Raji (cell line): ENCODE measurements around the gene TMEM63B.

Experiments
- POLR2A ChIP-seq: IDR thresholded peaks from 2 replicates; pipeline ENCODE4 v1.6.1; 2011; ENCODE audit warnings: low read depth, low read length, control low read depth; ENCODE audit not compliant: insufficient read depth

TMEM63B gene

DNA sequence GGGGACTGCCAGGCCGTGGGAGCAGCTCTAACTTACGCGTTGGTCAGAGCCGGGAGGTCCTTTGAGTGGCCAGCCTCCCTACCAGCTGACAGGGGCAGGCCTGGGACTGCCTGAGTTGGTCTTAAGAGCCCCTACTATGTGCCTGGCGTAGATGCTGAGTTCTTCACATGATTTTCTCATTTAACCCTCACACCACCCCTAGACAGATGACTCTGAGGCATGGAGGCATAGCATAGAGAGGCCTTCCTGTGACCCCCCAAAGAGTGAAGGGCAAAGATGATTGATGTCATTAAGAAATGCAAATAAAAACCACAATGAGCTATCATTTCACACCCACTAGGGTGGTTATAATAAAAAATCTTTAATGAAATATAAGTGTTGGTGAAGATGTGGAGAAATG, 36.9 kb upstream of the TMEM63B start:
- no peak for TF ChIP-seq POLR2A

DNA sequence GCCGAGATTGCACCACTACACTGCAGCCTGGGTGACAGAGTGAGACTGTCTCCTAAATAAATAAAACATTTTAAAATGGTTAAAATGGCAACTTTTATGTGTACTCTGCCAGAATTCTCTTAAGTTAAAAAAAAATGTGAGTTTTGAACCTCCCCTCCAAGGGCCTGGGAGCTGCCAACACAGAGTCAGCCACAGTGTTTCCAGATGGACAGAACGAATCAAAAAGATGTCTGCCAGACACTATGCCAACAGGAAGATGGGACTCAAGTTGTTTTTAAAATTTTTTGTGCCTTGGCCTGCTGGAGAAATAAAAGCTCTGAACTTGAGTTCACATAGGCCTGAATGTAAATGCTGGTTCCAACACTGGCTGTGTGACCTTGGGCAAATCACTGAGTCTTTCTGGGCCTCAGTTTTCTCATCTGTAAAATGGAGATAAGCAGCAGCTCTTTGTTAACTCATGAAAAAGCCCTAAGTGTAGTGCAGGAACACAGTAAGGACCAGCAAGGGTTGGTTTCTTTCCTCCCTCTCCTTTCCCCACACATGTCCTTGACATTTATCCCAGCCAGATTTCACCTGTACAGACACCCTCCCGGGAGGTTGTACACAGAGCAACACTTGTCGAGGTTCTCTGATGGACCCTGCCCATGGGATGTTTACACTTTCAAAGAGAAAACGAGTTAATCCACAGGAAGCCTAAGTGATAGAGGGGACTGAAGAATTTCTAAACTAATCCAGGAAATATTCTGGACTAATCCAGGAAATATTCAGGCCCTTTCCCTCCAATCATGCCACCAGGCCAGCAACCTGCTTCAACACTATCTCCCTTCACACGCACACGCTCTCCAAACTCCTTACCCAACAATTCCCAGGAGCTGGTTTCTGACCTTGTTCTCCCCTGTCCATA, 35.1 kb upstream of the TMEM63B start:
- TF ChIP-seq POLR2A, result no peak

DNA sequence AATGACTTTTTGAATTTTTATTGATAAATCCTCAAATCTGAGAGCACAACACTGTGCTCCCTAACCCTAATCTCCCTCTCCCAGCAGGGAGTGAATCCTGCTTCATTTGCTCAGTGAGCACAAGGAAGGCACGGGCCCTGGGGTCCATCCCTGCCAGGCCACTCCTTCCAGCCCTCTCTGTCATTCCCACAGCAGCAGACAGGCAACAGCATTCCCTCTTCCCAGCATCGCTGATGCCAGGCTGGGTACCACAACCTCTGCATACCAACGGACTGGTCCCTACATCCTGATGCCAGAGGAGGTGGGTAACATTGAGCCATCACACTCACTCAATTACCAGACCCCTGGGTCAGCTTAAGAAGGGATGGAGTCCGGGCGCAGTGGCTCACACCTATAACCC, 34.3 kb upstream of the TMEM63B start:
- no peak for TF ChIP-seq POLR2A

DNA sequence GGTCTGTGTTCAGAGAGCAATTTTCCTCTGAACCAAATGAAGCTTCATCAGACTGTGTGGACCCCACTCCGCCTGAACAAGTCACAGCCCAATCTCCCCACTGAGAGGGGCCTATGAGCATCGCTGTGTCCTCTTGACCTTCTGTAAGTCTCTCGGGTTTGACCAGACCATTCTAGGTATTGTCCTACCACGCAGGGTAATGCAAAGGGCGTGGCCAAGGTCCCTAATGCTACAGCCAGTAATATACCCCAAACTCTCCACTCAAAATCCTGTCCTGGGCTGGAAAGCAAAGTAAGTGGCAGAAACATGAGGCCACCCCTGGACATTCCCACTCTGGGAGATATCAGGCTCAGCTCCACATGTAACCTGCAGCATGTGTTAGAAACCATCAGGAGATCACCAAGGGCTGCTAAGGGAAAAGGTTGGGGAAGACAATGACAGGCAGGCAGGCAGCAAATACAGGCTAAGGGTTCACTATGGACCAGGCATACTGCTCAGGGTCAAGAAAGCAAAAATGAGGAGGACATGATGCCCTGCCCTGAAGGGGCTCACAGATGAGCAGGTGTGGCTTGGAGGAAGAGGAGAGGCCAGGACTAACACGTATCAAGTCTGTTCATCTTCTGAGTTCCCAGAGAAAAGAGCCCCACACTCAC, 33.5 kb upstream of the TMEM63B start:
- no peak for TF ChIP-seq POLR2A

DNA sequence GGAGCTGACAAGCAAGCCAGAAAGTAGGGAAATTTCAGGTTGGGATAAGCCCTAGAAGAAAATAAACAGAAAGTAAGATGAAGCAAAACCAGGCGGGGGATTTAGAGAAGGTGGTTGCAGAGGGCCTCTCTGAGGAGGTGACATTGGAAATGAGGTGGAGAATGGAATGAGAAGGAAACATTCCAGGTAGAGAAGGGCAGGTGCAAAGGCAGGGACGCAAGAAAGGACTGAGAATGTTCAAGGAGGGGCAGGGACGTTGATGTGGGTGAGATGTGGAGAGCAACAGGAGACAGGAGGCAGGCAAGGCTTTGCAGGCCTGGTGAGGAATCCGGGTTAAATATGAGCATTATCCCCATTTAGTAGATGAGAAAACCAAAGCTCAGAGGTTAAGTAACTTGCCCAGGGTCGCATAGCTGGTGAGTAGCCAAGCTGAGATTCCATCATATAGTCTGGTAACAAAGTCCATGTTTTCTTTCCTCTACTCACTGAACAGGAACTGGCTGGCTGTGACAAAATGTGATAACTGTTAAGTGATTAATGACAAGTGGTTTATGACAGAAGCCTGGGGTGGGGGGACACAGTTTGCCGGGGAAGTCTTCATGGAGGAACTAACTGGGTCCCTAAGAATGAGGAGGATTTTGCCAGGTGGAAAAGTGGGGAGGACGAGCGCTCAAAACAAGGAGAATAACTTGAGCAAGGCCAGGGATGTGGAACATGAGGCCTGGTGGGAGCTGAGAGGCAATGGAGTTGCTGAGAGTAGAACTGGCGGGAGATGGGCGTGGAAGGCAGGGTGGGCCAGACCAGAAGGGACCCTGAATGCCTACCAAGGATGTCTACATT, 32.7 kb upstream of the TMEM63B start:
- no peak for TF ChIP-seq POLR2A

DNA sequence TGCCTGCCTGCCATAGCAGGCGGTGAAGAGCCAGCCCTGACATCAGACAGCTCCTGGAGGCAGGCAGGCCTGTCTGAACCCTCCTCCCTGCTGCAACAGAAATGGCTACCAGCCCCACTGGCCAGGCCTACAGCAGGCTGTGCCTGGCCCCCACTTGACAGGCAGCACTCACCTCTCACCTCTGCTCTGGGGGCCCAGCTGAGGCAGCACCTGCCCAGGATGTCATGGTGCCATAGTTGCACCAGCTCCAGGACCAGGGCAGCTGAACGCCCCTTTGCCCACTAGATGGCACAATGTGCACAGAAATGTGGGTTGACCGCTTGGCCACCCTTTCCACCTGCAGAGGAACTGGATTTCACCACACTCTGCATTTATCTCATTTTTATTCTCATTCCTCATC, 30.7 kb upstream of the TMEM63B start:
- no peak for TF ChIP-seq POLR2A

DNA sequence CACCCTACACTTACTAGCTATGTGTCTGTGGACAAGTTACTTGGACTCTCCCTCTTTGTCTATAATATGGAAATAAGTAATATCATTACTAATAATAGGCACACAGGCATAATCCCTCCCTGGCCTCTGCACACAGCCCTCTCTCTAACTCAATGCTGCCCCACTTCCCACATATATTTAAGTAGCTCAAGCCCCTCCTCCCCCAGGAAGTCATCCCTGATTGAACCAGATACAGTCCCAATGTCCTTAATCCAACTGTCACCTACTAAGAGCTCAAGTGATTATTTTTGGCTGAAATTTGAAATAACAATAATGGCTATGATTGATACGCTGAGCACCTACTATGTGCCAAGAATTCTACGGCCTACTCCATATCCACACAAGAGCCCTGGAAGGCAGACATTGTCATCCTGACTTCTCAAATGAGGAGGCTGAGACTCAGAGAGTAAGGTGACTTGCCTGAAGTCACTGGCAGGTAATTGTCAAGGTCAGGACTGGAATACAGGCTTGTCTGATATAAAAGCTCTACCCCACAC, 29.5 kb upstream of the TMEM63B start:
- TF ChIP-seq POLR2A, result no peak

DNA sequence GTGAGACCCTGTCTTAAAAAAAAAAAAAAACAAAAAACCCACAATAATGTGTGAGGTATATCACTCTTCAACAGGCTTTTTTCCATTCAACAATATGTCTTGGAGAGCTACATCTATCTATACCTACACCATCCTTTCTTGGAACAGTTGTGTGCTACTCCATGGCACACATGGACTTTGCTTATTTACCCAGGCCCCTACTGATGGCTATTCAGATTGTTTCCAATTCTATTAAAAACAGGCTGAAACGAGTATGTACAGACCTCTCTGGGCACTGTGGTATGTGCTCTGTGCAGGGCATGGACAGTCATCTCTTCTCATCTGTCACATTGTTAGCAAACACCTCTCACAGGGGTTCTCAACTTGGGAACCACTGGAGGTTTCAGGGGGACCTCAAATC, 28.2 kb upstream of the TMEM63B start:
- no peak for TF ChIP-seq POLR2A

DNA sequence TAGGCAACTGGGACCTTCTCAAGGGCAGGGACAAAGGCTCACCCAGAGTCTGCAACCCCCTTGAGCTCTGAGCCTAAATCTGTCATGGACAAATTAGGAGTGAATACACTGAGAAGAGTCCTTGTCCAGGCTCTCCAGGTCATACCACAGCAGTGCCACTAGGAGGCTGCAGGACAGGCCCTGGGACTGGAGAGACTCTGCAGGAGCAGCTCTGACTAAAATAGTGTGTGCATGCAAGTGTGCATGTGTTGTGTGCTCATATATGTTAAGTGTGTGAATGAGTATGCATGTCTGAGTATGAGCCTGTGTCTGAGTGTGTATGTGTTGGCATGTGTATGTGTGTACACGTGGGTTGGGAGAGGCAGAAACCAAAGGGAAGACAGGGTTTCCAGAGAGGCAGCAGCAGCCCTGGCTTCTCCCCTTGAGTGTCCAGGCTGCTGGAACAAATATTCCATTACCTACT, 27.2 kb upstream of the TMEM63B start:
- TF ChIP-seq POLR2A, result no peak

DNA sequence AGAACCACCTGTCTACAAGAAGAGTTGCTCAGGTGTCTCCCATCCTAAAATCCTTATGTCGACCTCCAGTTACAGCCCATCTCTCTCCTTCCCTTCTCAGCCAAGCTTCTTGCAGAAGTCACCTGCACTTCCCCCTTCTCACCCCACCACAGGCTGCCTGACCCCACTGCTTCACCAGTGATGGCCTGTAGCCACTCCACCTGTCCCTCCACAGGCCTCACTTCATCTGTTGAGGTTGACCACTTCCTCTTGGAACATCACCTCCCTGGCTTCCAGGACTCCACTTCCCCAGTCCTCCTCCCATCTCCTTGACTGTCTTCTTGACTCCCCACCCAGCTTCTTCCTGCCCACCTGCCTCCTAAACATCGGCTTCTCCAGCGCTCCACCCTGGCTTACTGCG, 25.5 kb upstream of the TMEM63B start:
- no peak for TF ChIP-seq POLR2A

DNA sequence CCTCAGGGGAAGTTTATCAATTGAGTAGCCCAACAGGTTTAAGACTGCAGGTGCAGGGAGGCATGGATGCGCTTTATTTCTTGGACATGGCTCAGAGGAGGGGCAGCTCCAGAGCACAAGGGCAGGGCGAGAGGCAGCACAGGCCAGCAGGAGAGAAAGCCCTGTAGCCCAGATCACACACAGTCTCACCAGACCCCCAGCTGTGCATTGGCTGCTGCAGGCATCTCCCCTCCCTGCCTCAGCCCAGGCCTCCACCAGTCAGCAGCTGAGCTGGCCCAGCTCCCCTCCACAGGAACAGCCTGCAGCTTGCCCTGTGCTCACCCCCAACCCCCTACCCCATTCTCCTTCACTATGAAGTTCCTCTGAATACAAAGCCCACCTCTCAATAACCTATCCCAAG, 24.8 kb upstream of the TMEM63B start:
- no peak for TF ChIP-seq POLR2A

DNA sequence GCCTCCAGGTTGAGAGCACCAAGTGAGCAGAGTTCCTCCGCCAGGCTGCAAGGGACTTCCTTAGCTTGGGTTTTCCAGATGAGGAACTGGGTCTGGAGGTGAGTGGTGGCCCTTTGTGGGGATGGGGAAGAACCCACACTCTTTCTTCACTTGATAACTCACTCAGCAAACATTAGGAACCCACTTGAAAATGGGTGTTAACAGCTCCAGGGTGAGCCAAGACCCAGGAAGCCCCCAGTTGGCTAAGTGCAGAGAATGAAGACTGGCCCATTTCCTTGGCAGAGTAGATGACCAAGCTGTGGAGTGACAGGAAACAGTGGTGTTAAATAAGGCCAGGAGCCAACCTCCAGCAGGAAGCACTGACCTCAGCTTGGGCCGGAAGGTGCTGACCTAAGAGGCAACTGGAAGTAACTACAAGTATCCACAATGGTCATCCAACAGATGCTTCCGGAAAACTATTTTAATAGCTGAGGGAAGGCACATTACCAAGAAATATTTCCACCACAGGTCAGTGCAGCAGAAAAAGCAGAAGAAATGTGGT, 22.8 kb upstream of the TMEM63B start:
- TF ChIP-seq POLR2A, result no peak

DNA sequence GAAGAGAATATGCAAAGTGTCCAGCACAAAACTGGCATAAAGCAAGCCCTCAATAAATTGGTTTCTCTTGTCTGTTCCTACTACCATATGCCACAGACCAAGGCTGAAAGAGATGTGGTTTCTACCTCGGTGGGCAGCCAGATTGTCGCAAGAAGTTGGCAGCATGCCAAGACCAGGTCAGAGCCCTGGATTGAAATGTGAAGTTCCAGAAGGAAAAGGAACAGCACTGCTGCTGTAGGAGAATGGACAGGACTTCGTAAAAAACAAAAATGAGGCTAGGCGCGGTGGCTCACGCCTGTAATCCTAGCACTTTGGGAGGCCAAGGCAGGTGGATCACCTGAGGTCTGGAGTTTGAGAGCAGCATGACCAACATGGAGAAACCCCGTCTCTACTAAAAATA, 22.2 kb upstream of the TMEM63B start:
- no peak for TF ChIP-seq POLR2A

DNA sequence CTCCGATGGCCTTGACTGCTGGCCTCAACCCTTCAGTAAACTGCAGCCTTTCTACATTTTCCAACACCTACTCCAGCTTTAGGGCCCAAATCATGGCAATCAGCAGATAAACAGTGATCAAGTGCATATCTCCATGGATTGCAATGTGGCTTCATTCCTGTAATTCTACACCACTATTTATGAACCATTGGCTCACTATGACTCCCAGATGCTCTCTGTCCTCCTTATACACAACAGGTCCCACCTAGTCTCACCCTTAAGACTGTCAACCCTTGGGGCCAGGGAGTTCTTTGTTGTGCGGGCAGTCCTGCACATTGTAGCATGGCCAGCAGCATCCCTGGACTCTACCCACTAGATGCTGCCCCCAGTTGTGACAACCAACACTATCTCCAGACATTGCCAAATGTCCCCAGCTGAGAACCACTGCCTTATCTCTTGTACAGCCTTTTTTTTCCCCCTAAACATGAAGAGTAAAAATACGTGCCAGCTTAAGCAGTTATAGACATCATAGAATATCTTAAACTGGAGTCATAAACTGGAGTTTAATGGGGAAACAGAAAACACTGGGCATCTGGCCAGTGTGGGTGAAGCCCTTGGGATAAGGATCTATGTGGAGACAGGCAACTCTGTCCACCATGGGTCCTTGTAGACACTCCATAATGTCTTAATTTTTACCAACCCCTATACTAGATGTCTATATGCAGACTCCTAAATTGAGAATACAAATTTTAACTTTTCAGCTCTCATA, 21.2 kb upstream of the TMEM63B start:
- TF ChIP-seq POLR2A, result no peak
